Posterior cingulate gyrus (tissue), 11 donors: Measurements from ENCODE around the gene PCBP4.

Source experiments
- DNase-seq, 10 donors: peaks; one replicate each; pipeline versions ENCODE4 v3.0.0 to v3.0.0-alpha.2; 2020 to 2021; ENCODE audit warnings: mixed read lengths in 3 of 10
- intact Hi-C: fragments of 100-400 bp; cut with DNase I; formaldehyde crosslinking; loops from one replicate; pipeline ENCODE4 v1.15.1; 2023

PCBP4 gene

GRCh38 chr3:51943451-51944391, 23.5 kb downstream of the PCBP4 start:
- intact Hi-C loops: no loop called here
- peak in 3 of 10 donors; percentile 48 to 73 (median 63) for DNase-seq

GRCh38 chr3:51942603-51943450, 24.4 kb downstream of the PCBP4 start:
- peak in 4 of 10 donors; percentile 26 to 86 (median 75) for DNase-seq

GRCh38 chr3:51941798-51942602, 25.3 kb downstream of the PCBP4 start, which contains the start of the genes PARP3 and RRP9:
Gene PARP3 (plus strand): TSS chr3:51942363. CDS start chr3:51943356, 993 bp downstream.
Gene RRP9 (minus strand): TSS chr3:51941904. CDS start chr3:51941867, 37 bp downstream.
- intact Hi-C loops: loop anchor here (1.0 kb wide), 2 partner anchors 32 to 54 kb away; partner anchors contain the start of gene ABHD14B
- peak; percentile 99 to 100 (median 100) for DNase-seq

More at GRCh38 chr3:51942603-51943450, 24.4 kb downstream of the PCBP4 start:
- intact Hi-C loops: loop anchor here (1.0 kb wide), 2 partner anchors 31 to 53 kb away; partner anchors contain the start of gene ABHD14B

- intact Hi-C loops: no loop called here
- no peak for DNase-seq
Observed at GRCh38 chr3:51941463-51941797, 25.8 kb downstream of the PCBP4 start.

- DNase-seq: peak in 2 of 10 donors; percentile 23 to 49
Observed at GRCh38 chr3:51940648-51941462, 26.4 kb downstream of the PCBP4 start.

GRCh38 chr3:51938780-51939425, 28.4 kb downstream of the PCBP4 start:
- intact Hi-C loops: no loop called here
- DNase-seq: peak in 2 of 10 donors; percentile 22 to 32

More at GRCh38 chr3:51940648-51941462, 26.4 kb downstream of the PCBP4 start:
- intact Hi-C loops: no loop called here

- peak in 2 of 10 donors; percentile 31 to 74 for DNase-seq
- intact Hi-C loops: no loop called here
Observed at GRCh38 chr3:51937611-51938450, 29.4 kb downstream of the PCBP4 start.

GRCh38 chr3:51937014-51937413, 30.2 kb downstream of the PCBP4 start:
- intact Hi-C loops: no loop called here
- peak in 2 of 10 donors; percentile 45 to 59 for DNase-seq

- DNase-seq: peak in 2 of 10 donors; percentile 44 to 68
- intact Hi-C loops: no loop called here
Observed at GRCh38 chr3:51935886-51936755, 31.1 kb downstream of the PCBP4 start.

- intact Hi-C loops: no loop called here
Observed at GRCh38 chr3:51934991-51935885, 32.0 kb downstream of the PCBP4 start.

GRCh38 chr3:51934139-51934850, 33.0 kb downstream of the PCBP4 start:
- peak in 2 of 10 donors; percentile 27 to 41 for DNase-seq
- intact Hi-C loops: no loop called here

More at GRCh38 chr3:51934991-51935885, 32.0 kb downstream of the PCBP4 start:
- peak in 2 of 10 donors; percentile 59 to 63 for DNase-seq

- intact Hi-C loops: no loop called here
- DNase-seq: peak in 2 of 10 donors; percentile 39 to 43
Observed at GRCh38 chr3:51933471-51934138, 33.6 kb downstream of the PCBP4 start.

- intact Hi-C loops: no loop called here
- peak in 2 of 10 donors; percentile 62 to 74 for DNase-seq
Observed at GRCh38 chr3:51932471-51933370, 34.5 kb downstream of the PCBP4 start.
